OCI-LY1 (cell line): ENCODE measurements around the gene PHF20.

Experiments used
- H2AFZ ChIP-seq: fragments of 200-600 bp; sonication (generic), shearing (Covaris generic); 2 replicates; pipeline ENCODE4 v1.6.0; 2014; ENCODE audit warnings: antibody characterized with exemption, mild to moderate bottlenecking, low read length
- H3F3A ChIP-seq: fragments of 200-600 bp; sonication (generic), shearing (Covaris generic); 2 replicates; pipeline ENCODE4 v1.6.0; 2014; ENCODE audit warnings: mild to moderate bottlenecking, antibody characterized with exemption, low read length, moderate library complexity; ENCODE audit not compliant: insufficient read depth
- H3K27ac ChIP-seq: fragments of 200-600 bp; sonication (generic); 2 replicates; pipeline ENCODE4 v1.5.1; 2014; ENCODE audit warnings: low read length, mixed run types, mild to moderate bottlenecking, low read depth; ENCODE audit not compliant: poor library complexity, severe bottlenecking
- H3K27me3 ChIP-seq: fragments of 200-600 bp; sonication (generic); 2 replicates; pipeline ENCODE4 v1.6.0; 2014; ENCODE audit warnings: antibody characterized with exemption, mild to moderate bottlenecking, low read length, moderate library complexity; ENCODE audit not compliant: insufficient read depth
- H3K36me3 ChIP-seq: fragments of 200-600 bp; sonication (generic); 2 replicates; pipeline ENCODE4 v1.6.1; 2014; ENCODE audit warnings: mild to moderate bottlenecking, antibody characterized with exemption, low read length, moderate library complexity, mixed read lengths; ENCODE audit not compliant: insufficient read depth
- H3K4me1 ChIP-seq: fragments of 200-600 bp; sonication (generic); 2 replicates; pipeline ENCODE4 v1.5.1; 2014; ENCODE audit warnings: mild to moderate bottlenecking, low read length, moderate library complexity; ENCODE audit not compliant: insufficient read depth, severe bottlenecking
- H3K4me2 ChIP-seq: fragments of 200-600 bp; sonication (generic), shearing (Covaris generic); 2 replicates; pipeline ENCODE4 v1.6.1; 2014; ENCODE audit warnings: low read length
- H3K4me3 ChIP-seq: fragments of 200-600 bp; sonication (generic); 2 replicates; pipeline ENCODE4 v1.5.1; 2014; ENCODE audit warnings: low read length, low read depth, mild to moderate bottlenecking, mixed read lengths; ENCODE audit not compliant: poor library complexity, severe bottlenecking
- H3K79me2 ChIP-seq: fragments of 200-600 bp; shearing (Covaris generic); 2 replicates; pipeline ENCODE4 v1.6.1; 2016; ENCODE audit warnings: mixed run types, low read length, mixed read lengths; ENCODE audit not compliant: insufficient read depth
- H3K9ac ChIP-seq: fragments of 200-600 bp; sonication (generic), shearing (Covaris generic); 2 replicates; pipeline ENCODE4 v1.6.1; 2014; ENCODE audit warnings: mild to moderate bottlenecking, low read length, mixed read lengths
- H3K9me2 ChIP-seq: fragments of 200-600 bp; sonication (generic), shearing (Covaris generic); 2 replicates; pipeline ENCODE4 v1.6.1; 2014; ENCODE audit warnings: low read depth, mild to moderate bottlenecking, low read length, mixed read lengths
- H3K9me3 ChIP-seq: fragments of 200-600 bp; shearing (Covaris generic); 2 replicates; pipeline ENCODE4 v1.6.1; 2014; ENCODE audit warnings: low read length, mixed read lengths
- H4K20me1 ChIP-seq: fragments of 200-600 bp; sonication (generic), shearing (Covaris generic); 2 replicates; pipeline ENCODE4 v1.6.0; 2016; ENCODE audit warnings: mild to moderate bottlenecking, low read length; ENCODE audit not compliant: insufficient read depth
- CTCF ChIP-seq: fragments of 200-600 bp; sonication (generic), shearing (Covaris generic); IDR thresholded peaks from 2 replicates; pipeline ENCODE4 v1.5.1; 2017; ENCODE audit warnings: mild to moderate bottlenecking, antibody characterized with exemption, low read length, moderate library complexity, mixed read lengths
- EZH2 ChIP-seq: fragments of 200-600 bp; sonication (generic), shearing (Covaris generic); IDR thresholded peaks from 2 replicates; pipeline ENCODE4 v1.8.0; 2017; ENCODE audit warnings: borderline replicate concordance, mixed run types, mild to moderate bottlenecking, antibody characterized with exemption, low read length, moderate library complexity, mixed read lengths

The PHF20 gene

GRCh38 chr20:35729836-35730582, 41.8 kb upstream of the PHF20 start:
- peaks cover 66% of the 10 kb centered on the region for H3K79me2 ChIP-seq
- H3K4me1 ChIP-seq: no peaks in the 10 kb centered on the region
- H3K4me2 ChIP-seq: no peak overlapping the region

GRCh38 chr20:35730583-35731468, 41.0 kb upstream of the PHF20 start:
- H3K9me2 ChIP-seq: no peaks in the 10 kb centered on the region
- no peak overlapping the region for H3K4me2 ChIP-seq
- peaks cover 96% of the 10 kb centered on the region for H3K36me3 ChIP-seq
- H3K4me3 ChIP-seq: no peak overlapping the region
- H3K9ac ChIP-seq: no peak overlapping the region
- H3K4me1 ChIP-seq: peaks cover 5% of the 10 kb centered on the region
- H3K9me3 ChIP-seq: no peaks in the 10 kb centered on the region
- H3K27me3 ChIP-seq: no peaks in the 10 kb centered on the region
- H3F3A ChIP-seq: no peaks in the 10 kb centered on the region
- H4K20me1 ChIP-seq: 0 out of 2 replicates have a peak, but pooled peaks cover 3% of the 10 kb centered on the region
- no peak overlapping the region for H3K27ac ChIP-seq
- no peak overlapping the region for H2AFZ ChIP-seq
- peaks cover 71% of the 10 kb centered on the region for H3K79me2 ChIP-seq
- TF ChIP-seq CTCF: no peak
- no peak for TF ChIP-seq EZH2

More at GRCh38 chr20:35729836-35730582, 41.8 kb upstream of the PHF20 start:
- no peaks in the 10 kb centered on the region for H3K27me3 ChIP-seq
- no peak overlapping the region for H3K9ac ChIP-seq
- no peak overlapping the region for H3K4me3 ChIP-seq
- H2AFZ ChIP-seq: no peak overlapping the region
- 0 out of 2 replicates have a peak, but pooled peaks cover 3% of the 10 kb centered on the region for H4K20me1 ChIP-seq
- no peak overlapping the region for H3K27ac ChIP-seq
- H3K36me3 ChIP-seq: peaks cover 96% of the 10 kb centered on the region
- TF ChIP-seq CTCF (no peak), EZH2 (no peak)
- H3K9me3 ChIP-seq: no peaks in the 10 kb centered on the region
- H3K9me2 ChIP-seq: no peaks in the 10 kb centered on the region
- no peaks in the 10 kb centered on the region for H3F3A ChIP-seq

DNA sequence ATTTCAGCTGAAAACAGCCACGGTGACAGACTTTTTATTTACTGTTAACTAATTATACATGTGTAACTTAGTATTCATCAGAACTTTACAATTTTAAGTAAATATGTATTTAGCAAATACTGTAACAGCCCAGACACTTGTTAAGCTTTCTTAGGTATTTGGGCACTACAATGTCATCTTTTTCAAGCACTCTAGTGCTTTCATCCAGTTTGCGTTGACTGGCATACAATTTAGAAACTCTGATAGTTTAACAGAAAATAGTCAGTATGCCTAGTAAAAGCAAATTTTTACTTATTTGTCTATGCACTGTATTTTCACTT, 40.4 kb upstream of the PHF20 start:
- Histone ChIP-seq H3K79me2 (peaks cover 77% of the 10 kb centered on the region), H4K20me1 (0 out of 2 replicates have a peak, but pooled peaks cover 3% of the 10 kb centered on the region), H3K9me2 (no peaks in the 10 kb centered on the region), H3K36me3 (peaks cover 96% of the 10 kb centered on the region), H3K4me3 (no peak overlapping the region), H3K27ac (no peak overlapping the region), H3K4me2 (no peak overlapping the region), H3K4me1 (peaks cover 11% of the 10 kb centered on the region), H3K9me3 (no peaks in the 10 kb centered on the region), H3F3A (no peaks in the 10 kb centered on the region), H3K27me3 (no peaks in the 10 kb centered on the region), H3K9ac (no peak overlapping the region), H2AFZ (no peak overlapping the region)
- no peak for TF ChIP-seq CTCF
- no peak for TF ChIP-seq EZH2
